BJ (cell line): ENCODE data around the gene CARD19. TPM values are rescaled to one million over a fixed set of nuclear protein-coding genes. Genes with fewer than 3 reads are reported as not detected.
A peak's percentile ranks its signal among the peaks of the same experiment; 100 is the strongest.

ENCODE experiments used
- CTCF ChIA-PET: fragments of 350-600 bp; formaldehyde crosslinking; extraction: SDS; loops from one replicate; lab custom pipeline; 2021; ENCODE audit warnings: antibody characterized with exemption, inconsistent platforms; lab: Yijun Ruan, JAX
- POLR2A ChIA-PET: fragments of 300-600 bp; sonication (Branson Sonifier 250); formaldehyde crosslinking; extraction: SDS; loops from one replicate; lab custom pipeline; 2021; ENCODE audit warnings: antibody characterized with exemption; lab: Charles Lee
- DNase-seq: peaks from one replicate; pipeline ENCODE4 v3.0.0-alpha.2; 2011; ENCODE audit warnings: low read depth
- H3K27me3 ChIP-seq: 2 replicates; pipeline ENCODE4 v1.6.0; 2011; ENCODE audit warnings: low read length; ENCODE audit not compliant: control insufficient read depth, insufficient read depth
- H3K36me3 ChIP-seq: 2 replicates; pipeline ENCODE4 v1.5.1; 2011; ENCODE audit warnings: low read length; ENCODE audit not compliant: control insufficient read depth, insufficient read depth
- H3K4me3 ChIP-seq: 2 replicates; pipeline ENCODE4 v1.5.1; 2011; ENCODE audit warnings: low read depth, mild to moderate bottlenecking, control low read depth, low read length
- CTCF ChIP-seq: IDR thresholded peaks from 2 replicates; pipeline ENCODE4 v1.5.1; 2011; ENCODE audit warnings: low read depth, mild to moderate bottlenecking, control low read depth, inconsistent platforms, low read length, moderate library complexity; ENCODE audit not compliant: insufficient read depth
- polyA minus RNA-seq: library from RNA; depleted of rRNA, polyadenylated mRNA; stranded (reverse); fragments of >200 nt; gene quantifications from 2 replicates; pipeline ENCODE4 v1.2.3, GENCODE V29; 2011; rRNA and poly(A)+ RNA removed
- polyA plus RNA-seq: library from polyadenylated mRNA; depleted of rRNA; stranded (reverse); fragments of >200 nt; gene quantifications from 2 replicates; pipeline ENCODE4 v1.2.3, GENCODE V29; 2011; rRNA removed

CARD19 gene
- polyA plus RNA-seq (56.0 and 69.3 TPM in 2 replicates), polyA minus RNA-seq (16.4 and 28.3 TPM in 2 replicates)

DNA sequence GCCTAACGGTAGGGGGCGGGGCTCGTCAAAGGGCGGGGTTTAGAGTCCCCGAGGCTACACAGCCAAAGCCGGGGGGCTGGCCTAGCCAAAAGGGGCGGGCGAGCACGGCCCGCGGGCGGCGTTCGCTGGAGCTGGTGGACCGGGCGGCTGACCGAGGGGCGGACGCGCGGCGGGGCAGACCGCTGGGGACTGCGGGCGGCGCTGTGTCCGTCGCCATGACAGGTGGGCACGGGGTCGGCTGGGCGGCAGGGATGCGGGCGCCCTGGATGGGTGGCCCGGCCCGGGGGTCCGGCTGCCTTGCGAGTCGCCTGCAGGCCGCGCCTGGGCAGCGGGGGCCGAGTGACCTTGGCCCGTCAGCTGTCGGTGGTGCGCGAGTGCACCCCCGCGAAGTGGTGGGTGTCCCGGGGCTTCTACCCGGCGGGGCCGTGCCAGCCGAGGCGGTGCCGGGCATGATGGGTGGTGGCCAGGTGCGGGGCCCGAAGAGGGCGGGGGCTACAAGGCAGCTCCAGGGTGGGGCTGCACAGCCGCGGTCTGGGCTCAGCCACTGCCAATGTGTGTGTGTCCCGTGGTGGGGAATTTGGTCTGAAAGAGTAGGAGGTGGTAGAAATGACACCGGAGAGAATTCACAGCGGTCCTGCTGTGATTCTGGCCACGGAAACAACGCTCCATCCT lies at the start of gene CARD19:
CARD19 (plus strand) TSS at position 87 of the 672 bp plus-strand sequence; CDS start at position 216, 129 bp downstream.
- CTCF ChIA-PET: interaction anchor here (5.7 kb wide), 1 partner anchor 13 kb away, joined by 28 read pairs; no protein-coding TSS in a partner anchor
- H3K27me3 ChIP-seq: no peaks in the 10 kb centered on the region
- POLR2A ChIA-PET: no interaction called here
- no peaks in the 10 kb centered on the region for H3K36me3 ChIP-seq
- no peak for TF ChIP-seq CTCF
- peak within 1 kb of the TSS; percentile 73 for H3K4me3 ChIP-seq
- DNase-seq: no peak

GRCh38 chr9:93048566-93049448 lies 47.2 kb upstream of the CARD19 start:
- no peaks in the 10 kb centered on the region for H3K27me3 ChIP-seq
- no peak for TF ChIP-seq CTCF
- no peaks in the 10 kb centered on the region for H3K36me3 ChIP-seq
- ChIA-PET POLR2A (interaction anchor here (0.6 kb wide), 1 partner anchor 516 kb away, joined by 7 read pairs; no protein-coding TSS in a partner anchor), CTCF (no interaction called here)
- no peak for DNase-seq
- no peak overlapping the region for H3K4me3 ChIP-seq

DNA sequence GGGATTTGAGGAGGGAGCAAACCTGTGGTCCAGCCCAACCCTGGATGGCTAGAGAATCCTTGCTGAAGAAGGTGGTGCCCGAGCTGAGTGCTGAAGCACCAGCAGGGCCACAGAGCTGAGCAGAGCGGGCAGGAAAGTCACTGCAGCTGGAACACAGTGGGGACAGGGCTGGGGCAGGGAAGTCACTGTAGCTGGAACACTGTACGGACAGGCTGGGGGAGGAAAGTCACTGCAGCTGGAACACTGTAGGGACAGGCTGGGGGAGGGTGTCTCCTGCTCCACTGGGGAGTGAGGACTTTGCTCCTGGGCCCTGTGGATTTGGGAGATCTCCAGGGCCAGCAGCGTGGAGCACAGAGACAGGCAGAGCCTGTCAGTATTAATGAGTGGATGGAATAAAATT lies 46.5 kb upstream of the CARD19 start:
- POLR2A ChIA-PET: interaction anchor here (0.6 kb wide), 1 partner anchor 515 kb away, joined by 7 read pairs; no protein-coding TSS in a partner anchor
- Histone ChIP-seq H3K4me3 (no peak overlapping the region), H3K27me3 (no peaks in the 10 kb centered on the region), H3K36me3 (no peaks in the 10 kb centered on the region)
- CTCF ChIA-PET: no interaction called here
- TF ChIP-seq CTCF: no peak
- no peak for DNase-seq

- TF ChIP-seq CTCF: no peak
- Histone ChIP-seq H3K4me3 (no peak overlapping the region), H3K36me3 (no peaks in the 10 kb centered on the region), H3K27me3 (no peaks in the 10 kb centered on the region)
- CTCF ChIA-PET: no interaction called here
- DNase-seq: no peak
- POLR2A ChIA-PET: no interaction called here
Observed at GRCh38 chr9:93050231-93050630, 45.8 kb upstream of the CARD19 start.

- Histone ChIP-seq H3K4me3 (no peak overlapping the region), H3K36me3 (no peaks in the 10 kb centered on the region), H3K27me3 (no peaks in the 10 kb centered on the region)
- no peak for TF ChIP-seq CTCF
- ChIA-PET CTCF (interaction anchor here (0.6 kb wide), 1 partner anchor 43 kb away, joined by 3 read pairs; no protein-coding TSS in a partner anchor), POLR2A (no interaction called here)
- peak; percentile 4 for DNase-seq
Observed at GRCh38 chr9:93051680-93052089, 44.3 kb upstream of the CARD19 start.
